GM12892 (cell line): ENCODE results near the gene PIAS1.

ENCODE experiments used
- POLR2A ChIP-seq: IDR thresholded peaks from 2 replicates; pipeline ENCODE4 v1.6.1; 2011; ENCODE audit warnings: low read depth, low read length, control low read depth
- POLR2AphosphoS5 ChIP-seq: IDR thresholded peaks from 2 replicates; pipeline ENCODE4 v1.6.1; 2011; ENCODE audit warnings: low read depth, low read length, control low read depth
- TAF1 ChIP-seq: IDR thresholded peaks from 2 replicates; pipeline ENCODE4 v1.6.1; 2011; ENCODE audit warnings: low read depth, mild to moderate bottlenecking, control low read depth, low read length, borderline replicate concordance

DNA sequence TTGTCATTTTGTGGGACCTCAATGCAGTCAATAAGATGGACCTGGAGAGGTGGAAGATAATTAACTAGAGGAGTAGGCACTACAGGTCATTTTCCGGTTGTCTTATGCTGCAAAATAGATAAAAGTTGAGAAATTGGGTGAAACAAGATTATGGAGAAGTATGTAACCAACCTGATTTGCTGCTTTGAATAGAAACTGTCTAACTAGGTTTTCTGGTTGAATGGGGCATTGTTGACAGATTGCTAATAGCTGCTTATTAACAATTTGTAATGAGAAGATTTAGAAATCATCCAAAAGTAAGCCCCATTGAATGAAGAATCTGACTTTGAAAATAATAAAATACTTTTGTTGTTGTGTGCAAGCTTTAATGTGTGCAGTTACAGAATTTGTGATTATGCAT lies 26.2 kb downstream of the PIAS1 start:
- TF ChIP-seq POLR2A (no peak), POLR2AphosphoS5 (no peak), TAF1 (no peak)
